Glomerular endothelial cell (primary cell): Measurements from ENCODE around the gene ADSS1. TPM values are rescaled to one million over a fixed set of nuclear protein-coding genes. Genes with fewer than 3 reads are reported as not detected.

Experiments
- DNase-seq: peaks from one replicate; pipeline ENCODE4 v3.0.0-alpha.2; 2011; ENCODE audit warnings: low read depth, low spot score; ENCODE audit errors: extremely low read depth
- total RNA-seq: library from RNA; depleted of rRNA; stranded (reverse); fragments of >200 nt; gene quantifications from 2 replicates; pipeline ENCODE4 v1.2.3, GENCODE V29; 2015

Gene ADSS1
- 0.29 and 4.7 TPM in 2 replicates for total RNA-seq

DNA sequence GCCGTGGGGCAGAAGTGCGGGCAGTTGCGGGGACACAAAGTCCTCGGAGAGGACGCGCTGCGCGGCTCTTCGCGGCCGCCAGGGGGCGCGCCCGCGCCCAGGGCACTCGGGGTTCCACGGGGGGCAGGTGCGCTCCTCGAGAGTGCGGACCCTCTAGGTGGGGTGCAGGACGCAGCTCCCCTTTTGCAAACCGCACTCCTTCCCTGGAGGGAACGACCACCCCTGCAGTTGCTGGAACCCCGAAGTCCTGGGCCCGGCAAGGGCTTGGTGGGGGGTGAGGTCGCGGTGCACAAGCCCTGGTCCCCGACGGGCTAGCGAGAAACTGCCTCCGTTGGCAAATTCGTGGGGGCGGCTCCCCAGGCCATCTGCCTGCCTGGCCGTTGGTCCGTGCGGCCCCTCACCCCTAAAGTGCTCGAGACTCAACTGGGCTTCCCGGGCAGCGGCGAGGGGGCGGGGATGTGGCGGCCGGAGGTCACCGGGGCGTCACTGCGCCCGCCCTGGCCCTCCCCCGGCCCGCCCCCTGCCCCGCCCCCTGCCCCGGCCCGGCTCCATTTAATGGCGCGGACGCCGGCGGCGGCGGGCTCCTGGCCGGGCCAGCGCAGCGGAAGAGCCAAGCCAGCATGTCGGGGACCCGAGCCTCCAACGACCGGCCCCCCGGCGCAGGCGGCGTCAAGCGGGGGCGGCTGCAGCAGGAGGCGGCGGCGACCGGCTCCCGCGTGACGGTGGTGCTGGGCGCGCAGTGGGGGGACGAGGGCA lies at the start of gene ADSS1:
Gene ADSS1, plus strand, starts transcription at position 579 of the 756 bp plus-strand sequence. Its CDS starts 42 bp downstream, at position 621.
- no peak for DNase-seq

- no peak for DNase-seq
These were observed 48.6 kb upstream of the ADSS1 start for GRCh38 chr14:104675447-104675846.

- DNase-seq = no peak
These were observed 47.8 kb upstream of the ADSS1 start for GRCh38 chr14:104676130-104676693.

DNA sequence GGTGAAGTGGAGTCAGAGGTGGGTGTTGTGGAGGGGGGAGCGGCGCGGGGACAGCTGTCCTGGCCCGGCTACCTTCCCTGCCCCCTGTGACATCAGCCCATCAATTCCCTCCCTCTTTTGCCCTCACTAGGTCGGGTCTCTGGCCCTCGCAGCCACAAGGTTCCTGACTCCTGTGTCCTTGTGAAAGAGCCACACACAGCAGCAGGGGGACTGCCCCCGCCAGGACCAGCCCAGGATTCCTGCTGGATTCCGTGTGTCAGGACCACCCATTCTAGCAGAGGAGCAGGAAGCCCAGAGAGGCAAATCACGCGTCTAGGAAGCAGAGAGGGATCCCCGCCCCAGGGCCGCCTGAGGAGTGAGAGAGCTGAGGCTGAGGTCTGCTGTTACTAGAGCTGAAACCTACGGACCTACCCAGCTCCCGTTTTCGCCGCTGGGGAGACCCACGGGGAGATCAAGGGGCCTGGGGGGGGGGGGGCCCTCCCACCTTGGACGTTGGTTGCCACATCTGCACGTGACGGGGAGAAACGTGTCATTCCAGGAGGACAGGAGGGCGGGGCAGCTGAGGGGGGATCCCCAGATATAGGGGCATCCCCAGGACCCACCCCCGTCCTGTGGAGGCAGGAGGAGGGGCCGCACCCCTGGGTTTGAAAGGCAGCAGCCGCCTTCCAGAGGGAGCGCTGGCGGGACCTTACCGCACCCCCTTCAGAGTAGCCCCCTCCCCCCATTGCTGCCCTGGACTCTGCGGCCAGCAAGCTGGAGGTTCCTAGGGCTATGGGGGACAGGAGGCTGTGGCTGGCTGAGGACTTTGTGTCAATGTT lies 47.1 kb upstream of the ADSS1 start:
- DNase-seq = no peak

DNA sequence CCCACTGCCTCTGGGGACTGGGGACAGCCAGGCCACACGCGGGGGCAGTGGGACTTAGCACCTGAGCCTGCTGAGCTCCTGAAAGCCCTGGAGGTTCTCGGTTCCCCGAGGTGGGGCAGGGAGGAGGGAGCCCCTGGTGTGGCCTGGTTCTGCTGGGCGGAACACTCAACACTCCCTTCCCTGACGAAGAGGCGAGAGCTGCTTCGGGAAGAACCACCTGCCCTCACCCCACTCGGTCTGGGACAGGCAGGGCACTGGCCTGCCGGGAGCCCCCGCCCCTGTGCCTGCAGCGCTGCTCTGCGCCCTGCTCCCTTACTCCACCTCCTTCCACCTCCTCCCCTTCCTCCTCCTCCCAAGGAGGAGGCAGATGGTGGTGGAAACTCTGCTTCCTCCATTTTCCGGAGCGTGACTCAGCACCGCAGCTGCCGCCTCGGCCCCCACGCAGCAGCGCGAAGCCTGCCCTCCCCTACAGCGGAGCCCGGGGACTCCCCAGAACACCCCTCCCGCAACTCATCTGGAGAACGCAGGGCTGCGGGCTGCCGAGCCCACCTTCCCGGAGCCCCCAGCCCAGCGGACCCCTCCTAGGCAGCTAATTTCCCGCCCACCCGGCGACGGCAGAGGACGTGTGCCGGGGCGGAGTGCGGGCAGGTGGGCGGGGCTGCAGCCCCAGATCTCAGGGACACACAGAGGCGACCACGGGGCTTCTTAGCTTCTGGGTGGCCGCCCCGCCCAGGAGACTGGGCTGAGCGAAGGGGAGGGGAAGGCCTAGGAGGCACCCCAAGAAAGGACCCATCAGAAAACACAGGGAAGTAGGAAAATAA lies 46.3 kb upstream of the ADSS1 start:
- no peak for DNase-seq

GRCh38 chr14:104678346-104678745 lies 45.7 kb upstream of the ADSS1 start:
- no peak for DNase-seq

- DNase-seq = no peak
These were observed 44.9 kb upstream of the ADSS1 start for GRCh38 chr14:104678901-104679705.

GRCh38 chr14:104680056-104680805 lies 43.8 kb upstream of the ADSS1 start:
- DNase-seq = no peak

DNA sequence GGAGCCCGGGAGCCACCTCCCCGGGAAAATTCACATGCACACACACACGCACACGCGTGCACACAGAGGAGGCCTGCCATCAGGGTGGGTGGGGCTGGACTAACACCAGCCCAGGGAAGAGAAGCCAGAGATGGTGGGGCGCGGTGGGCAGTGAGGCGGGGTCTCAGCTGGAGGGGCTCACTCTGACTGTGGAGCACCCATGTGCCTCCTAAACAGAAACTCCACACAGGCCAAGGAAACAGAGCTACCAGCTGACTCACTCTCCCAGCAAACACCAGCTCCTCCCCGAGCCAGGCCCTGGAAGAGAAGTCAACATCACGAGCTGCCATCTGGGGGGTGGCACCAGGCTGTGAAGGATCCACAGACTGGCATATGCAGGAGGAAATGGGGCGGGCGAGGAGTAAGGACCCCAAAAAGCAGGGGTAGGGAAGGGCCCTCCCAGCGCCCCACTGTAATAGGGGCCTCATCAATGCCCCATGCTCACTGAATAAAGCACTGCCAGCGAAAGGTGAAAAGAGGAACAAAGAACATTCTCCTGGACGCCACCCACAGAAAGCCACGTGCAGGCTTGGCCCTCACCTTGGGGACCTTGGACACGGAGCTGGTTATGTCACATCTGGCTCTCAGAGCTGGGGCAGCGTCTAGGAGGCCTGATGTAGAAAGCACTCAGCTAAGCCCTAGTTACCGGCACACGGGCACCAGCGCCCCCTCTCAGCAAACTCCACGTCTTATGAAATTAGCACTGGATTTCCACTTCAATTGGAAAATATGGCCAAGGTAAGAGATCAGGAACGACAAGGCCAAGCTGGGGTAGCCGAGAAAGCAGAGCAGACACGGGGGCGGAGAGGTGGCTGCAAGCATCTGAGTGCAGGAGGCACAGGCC lies 43.0 kb upstream of the ADSS1 start:
- no peak for DNase-seq

GRCh38 chr14:104681689-104682074 lies 42.3 kb upstream of the ADSS1 start:
- no peak for DNase-seq

DNA sequence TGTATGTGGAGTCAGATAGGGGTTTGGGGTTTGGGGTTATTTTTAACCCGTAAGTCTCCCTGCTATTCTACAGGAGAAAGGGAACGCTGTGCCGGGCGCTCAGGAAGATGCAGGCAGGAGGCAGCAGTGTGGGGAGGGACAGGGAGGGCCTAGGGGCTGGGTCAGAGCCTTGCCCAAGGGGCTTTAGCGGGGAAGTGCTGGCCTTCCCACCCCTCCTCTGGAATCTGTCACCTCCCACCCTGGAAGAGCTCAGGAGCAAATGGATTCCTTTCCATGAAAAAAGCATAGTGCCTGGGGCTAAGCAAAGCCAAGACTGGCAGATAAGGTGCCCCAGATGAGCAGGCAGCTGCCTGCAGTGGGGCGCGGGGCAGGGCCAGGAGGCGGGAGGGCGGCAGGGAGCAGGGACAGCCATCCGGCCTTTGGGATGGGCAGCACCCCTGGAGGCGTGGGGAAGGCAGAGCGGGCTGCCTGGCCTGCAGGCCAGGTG lies 41.9 kb upstream of the ADSS1 start:
- no peak for DNase-seq

DNA sequence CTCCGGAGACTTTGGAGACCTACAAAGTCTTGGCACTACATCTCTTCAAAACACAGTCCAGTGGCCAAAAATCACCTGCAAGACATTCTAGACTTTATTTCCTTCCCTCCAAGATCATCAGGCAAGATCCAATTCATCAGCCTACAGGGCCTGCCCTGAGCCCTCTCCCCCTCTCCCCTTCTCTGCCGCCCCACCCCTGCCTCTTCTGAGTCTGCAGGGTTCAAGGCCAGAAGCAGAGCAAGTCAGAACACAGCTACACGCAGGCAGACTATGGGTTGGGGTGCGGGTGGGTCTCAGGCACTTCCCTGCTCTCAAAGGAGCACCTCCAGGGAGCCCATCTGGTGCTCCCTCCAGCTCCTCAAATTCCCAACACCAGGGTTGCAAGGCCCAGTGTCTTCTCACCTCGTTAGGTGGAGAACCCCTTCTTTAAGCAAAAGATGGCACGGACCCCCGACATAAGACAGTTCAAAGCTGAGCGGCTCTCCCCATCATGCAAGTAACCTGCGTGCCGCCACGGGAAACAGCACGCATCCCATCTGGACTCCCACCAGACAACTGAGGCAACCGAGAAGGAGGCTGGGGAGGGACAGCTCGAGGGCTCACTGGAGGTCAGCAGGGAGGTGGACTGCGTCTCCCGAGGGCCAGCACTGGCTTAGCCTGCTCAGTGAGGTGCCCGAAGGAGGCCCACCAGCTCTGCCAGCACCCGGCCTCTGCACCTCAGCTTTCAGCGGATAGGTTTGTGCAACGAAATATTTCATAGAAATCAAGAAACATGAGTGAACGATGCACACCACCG lies 40.2 kb upstream of the ADSS1 start:
- no peak for DNase-seq

DNA sequence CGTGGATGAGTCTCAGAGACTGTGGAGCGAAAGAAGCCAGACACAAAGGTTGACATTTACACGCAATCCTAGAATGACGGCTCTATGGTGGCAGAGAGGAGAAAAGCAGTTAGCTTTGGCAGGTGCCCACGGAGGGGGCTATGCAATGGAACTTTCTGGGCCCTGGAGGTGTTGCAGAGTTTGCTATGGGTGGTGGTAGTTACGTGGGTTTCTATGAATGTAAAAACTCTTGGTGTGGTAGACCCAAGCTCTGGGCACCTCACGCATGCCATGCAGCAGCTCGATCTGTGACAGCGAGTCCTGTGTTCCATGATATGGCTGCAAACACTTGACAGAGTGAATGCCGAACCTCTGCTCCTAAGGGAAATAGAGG lies 39.6 kb upstream of the ADSS1 start:
- no peak for DNase-seq

DNA sequence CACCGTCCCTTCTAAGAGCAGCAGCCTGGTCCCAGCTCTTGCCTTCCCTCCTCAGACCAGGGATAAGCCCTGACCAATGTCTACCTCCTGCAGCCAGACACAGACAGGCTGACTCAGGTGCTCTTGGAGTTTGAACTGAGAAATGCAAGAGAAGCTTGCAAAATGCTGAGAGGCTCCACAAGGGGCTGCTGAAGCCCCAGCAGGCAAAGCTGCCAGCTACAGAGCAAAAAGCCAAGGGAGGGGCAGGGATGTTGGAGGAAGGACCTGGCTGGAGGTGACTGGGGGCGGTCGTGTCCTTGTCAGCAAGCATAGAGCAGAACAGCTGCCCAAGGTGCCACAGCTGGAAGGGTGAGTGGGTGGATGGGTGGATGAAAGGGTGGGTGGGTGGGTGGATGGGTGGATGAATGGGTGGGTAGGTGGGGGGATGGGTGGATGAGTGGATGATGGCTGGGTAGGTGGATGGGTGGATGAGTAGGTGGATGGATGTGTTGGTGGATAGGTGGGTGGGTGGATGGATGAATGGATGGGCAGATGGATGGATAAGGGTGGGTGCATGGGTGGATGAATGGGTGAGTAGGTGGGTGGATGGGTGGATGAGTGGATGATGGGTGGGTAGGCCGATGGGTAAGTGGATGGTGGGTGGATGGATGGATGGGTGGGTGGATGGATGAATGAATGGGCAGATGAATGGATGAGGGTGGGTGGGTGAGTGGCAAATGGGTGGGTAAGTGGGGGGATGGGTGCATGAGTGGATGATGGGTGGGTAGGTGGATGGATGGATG lies 38.6 kb upstream of the ADSS1 start:
- DNase-seq = no peak

DNA sequence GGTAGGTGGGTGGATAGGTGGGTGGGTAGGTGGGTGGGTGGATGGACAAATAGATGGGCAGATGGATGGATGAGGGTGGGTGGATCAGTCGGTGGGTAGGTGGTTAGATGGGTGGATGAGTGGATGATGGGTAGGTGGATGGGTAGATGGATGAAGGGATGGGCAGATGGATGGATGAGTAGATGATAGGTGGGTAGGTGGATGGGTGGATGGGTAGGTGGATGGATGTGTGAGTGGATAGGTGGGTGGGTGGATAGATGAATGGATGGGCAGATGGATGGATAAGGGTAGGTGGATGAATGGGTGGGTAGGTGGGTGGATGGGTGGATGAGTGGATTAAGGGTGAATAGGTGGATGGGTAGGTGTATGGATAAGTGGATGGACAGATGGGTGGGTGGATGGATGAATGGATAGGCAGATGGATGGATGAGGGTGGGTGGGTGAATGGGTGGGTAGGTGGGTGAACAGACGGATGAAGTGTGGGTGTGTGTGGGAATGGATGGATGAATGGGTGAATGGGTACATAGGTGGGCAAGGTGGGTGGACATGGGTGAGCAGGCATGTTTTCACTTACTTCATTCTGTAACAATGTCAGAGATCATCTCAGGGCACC lies 37.9 kb upstream of the ADSS1 start:
- no peak for DNase-seq
